Mononuclear cell (primary cell): ENCODE measurements around the gene FGD6. TPM values are rescaled to one million over a fixed set of nuclear protein-coding genes. Genes with fewer than 3 reads are reported as not detected.
"Not testable (repeated sequence)": the region's sequence is repeated elsewhere in the genome, so short reads cannot be mapped to it uniquely, and the experiment has no call there.

ENCODE experiments used
- H3K27me3 ChIP-seq: 2 replicates; pipeline ENCODE4 v1.6.0; 2011; ENCODE audit warnings: low read length, control low read depth; ENCODE audit not compliant: insufficient read depth
- H3K4me1 ChIP-seq: 2 replicates; pipeline ENCODE4 v1.5.1; 2011; ENCODE audit warnings: mild to moderate bottlenecking, low read length, control low read depth; ENCODE audit not compliant: insufficient read depth
- H3K4me3 ChIP-seq: 2 replicates; pipeline ENCODE4 v1.5.1; 2011; ENCODE audit warnings: mild to moderate bottlenecking, low read length, moderate library complexity
- H3K9me3 ChIP-seq: 2 replicates; pipeline ENCODE4 v1.5.1; 2011; ENCODE audit warnings: low read depth, mild to moderate bottlenecking, control low read depth, low read length
- total RNA-seq: library from RNA; depleted of rRNA; stranded (reverse); fragments of >200 nt; gene quantifications from one replicate; pipeline ENCODE4 v1.2.3, GENCODE V29; 2012

FGD6 gene
- total RNA-seq, 1 donor: 5.2 TPM

DNA sequence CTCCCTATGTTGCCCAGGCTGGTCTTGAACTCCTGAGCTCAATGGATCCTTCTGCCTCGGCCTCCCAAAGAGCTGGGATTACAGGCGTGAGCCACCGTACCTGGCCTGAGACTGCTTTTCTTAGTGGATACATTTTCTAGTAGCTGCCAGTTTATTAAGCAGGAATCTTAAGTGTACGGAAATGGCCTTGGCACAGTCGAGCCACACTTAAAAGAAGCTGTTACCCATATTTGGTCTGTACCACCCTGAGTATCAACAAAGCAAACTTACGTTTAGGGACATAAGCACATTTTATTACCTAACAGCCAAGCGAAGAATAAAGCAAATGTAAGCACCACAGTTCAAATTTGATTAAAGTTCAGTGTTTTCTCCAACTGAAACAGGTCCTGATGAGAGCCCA lies 93.2 kb downstream of the FGD6 start:
- no peak overlapping the region for H3K4me3 ChIP-seq
- H3K9me3 ChIP-seq: no peaks in the 10 kb centered on the region
- H3K4me1 ChIP-seq: peaks cover 7% of the 10 kb centered on the region
- no peaks in the 10 kb centered on the region for H3K27me3 ChIP-seq

DNA sequence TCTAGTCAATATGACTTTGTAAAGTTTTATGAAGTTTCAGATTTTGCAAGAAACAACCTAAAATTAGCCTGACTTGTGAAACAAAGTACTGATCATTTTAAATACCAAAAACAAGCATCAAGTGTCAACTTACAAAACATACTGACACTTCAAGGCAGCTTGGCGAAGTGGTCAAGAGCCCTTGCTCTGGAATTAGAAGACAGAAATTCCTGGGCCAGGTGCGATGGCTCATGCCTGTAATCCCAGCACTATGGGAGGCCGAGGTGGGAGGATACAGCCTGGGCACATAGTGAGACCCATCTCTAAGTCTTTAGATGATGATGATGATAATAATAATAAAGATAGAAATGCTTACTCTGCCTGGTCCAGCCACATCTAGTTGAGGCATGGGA lies 98.5 kb downstream of the FGD6 start:
- no peaks in the 10 kb centered on the region for H3K4me1 ChIP-seq
- H3K27me3 ChIP-seq: no peaks in the 10 kb centered on the region
- no peaks in the 10 kb centered on the region for H3K9me3 ChIP-seq
- H3K4me3 ChIP-seq: no peak overlapping the region

DNA sequence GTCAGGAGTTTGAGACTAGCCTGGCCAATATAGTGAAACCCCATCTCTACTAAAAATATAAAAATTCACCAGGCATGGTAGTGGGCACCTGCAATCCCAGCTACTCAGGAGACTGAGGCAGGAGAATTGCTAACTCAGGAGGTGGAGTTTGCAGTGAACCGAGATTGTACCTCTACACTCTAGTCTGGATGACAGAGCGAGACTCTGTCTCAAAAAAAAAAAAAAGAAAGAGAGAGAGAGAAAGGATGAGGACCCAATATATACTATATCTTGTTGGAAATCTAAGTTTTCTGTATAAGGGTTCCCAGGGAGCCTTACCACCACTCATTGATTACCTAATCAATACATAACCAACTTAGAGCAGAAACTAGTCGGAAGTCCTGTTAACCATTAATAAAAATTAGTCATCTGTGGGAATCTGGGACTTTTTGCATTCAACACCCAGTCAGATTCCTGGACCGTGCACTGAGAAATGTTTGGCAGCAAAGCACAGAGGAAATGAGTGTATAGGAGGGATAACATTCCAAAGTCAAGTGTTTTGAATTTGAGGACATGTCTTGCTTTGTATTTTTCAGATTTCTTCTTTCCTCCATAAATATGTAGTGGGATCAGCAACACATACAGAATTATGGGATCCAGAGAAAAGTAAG lies 99.0 kb downstream of the FGD6 start:
- H3K9me3 ChIP-seq: no peaks in the 10 kb centered on the region
- no peak overlapping the region for H3K4me3 ChIP-seq
- no peaks in the 10 kb centered on the region for H3K4me1 ChIP-seq
- no peaks in the 10 kb centered on the region for H3K27me3 ChIP-seq

DNA sequence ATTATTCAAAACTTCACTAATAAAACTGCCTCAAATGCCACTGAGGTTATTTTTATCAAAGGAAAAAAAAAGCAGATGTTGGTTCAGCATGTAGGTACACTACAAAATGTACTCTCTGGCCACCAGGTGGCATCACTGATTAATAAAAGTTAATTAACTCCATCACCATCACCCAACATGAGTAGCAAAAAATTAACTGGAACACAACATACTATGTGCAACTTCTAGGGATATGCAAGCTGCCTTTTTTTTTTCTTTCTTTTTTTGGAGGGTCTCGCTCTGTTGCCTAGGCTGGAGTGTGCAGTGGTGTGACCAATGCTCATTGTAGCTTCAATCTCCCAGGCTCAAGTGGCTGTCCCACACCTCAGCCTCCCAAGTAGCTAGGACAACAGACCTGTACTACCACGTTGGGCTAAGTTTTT lies 100.1 kb downstream of the FGD6 start:
- H3K4me1 ChIP-seq: no peaks in the 10 kb centered on the region
- no peak overlapping the region for H3K4me3 ChIP-seq
- H3K9me3 ChIP-seq: no peaks in the 10 kb centered on the region
- H3K27me3 ChIP-seq: no peaks in the 10 kb centered on the region

DNA sequence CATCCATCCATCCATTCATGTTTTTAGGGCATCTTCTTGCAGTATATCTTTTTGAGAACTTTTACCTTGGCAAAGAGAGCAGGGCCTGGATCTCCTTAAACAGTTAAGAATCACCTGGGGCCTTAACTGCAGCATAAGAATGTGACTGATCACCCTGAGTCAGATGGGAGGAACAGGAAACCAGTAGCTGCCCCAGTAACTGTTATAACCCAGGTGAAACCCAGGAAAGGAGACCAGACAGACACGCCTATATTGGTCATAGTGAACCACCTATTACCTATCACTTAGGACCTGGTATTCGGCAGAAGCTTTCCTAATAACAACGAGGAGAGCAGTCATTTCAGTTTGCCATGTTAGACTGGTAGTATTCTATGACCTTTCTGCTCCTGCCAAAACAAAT lies 100.5 kb downstream of the FGD6 start:
- H3K4me3 ChIP-seq: no peak overlapping the region
- no peaks in the 10 kb centered on the region for H3K27me3 ChIP-seq
- no peaks in the 10 kb centered on the region for H3K9me3 ChIP-seq
- no peaks in the 10 kb centered on the region for H3K4me1 ChIP-seq

DNA sequence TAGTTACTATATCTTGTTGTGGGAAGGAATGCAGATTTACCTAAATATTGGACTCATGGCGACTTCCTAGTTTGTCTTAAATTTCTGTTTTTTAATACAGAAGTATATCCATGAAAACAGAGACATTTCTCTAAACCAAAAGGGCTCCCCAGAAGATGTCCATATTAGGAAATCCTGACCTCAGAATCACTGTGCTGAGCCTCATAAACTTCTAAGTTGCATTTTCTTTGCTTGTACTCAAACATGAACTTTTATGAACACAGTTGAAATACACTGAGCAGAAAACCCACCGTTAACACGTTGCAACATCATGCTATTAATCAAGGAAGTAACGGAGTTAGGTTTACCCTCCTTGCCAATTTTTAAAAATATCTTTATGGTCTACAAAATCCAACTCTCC lies 100.9 kb downstream of the FGD6 start:
- Histone ChIP-seq H3K4me1 (no peaks in the 10 kb centered on the region), H3K4me3 (no peak overlapping the region), H3K9me3 (no peaks in the 10 kb centered on the region), H3K27me3 (no peaks in the 10 kb centered on the region)

DNA sequence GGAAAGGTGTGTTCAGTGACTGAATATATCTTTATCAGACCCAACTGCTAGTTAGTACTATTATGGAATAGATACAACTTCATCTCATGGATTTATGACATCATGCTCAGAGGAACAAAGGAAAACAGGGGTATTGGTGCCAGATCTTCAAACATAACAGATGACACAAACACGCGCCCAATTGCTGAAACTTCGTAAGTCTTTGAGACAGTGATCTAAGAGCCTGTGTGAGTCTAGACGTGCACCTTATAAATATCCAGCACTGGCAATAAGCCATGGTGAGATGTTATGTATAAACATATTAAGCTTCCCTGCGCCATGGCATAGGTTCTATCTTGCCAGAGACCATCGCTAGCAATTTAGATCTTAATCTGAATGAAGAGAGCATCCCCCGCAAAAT lies 101.6 kb downstream of the FGD6 start:
- Histone ChIP-seq H3K9me3 (no peaks in the 10 kb centered on the region), H3K4me1 (no peaks in the 10 kb centered on the region), H3K4me3 (no peak overlapping the region), H3K27me3 (no peaks in the 10 kb centered on the region)

DNA sequence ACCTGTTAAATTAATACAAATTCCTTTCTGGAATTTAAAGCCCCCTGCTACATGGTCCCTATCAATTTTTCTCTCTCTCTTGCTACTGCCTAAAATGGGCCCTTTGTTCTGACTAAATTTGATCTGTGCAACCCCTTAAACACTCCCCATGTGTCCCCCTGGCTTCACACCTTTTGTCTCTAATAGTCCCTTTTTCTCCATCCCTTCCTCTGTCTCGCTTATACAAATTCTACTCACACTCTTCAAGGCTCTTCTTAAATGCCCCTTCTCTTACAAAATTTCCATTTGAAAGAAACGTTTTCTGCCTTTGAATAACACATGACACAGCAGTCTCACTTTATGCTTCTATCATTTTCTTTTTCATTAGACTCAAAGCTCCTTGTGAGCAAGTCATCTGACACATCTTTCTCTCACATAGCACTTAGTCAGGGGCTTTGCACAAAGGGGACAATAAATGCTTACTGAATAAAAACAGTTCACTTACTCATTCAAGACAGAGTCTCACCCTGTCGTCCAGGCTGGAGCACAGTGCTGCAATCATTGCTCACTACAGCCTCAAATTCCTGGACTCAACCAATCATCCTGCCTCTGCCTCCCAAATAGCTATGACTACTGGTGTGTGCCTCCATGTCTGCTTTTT lies 102.4 kb downstream of the FGD6 start:
- H3K9me3 ChIP-seq: no peaks in the 10 kb centered on the region
- no peaks in the 10 kb centered on the region for H3K27me3 ChIP-seq
- no peaks in the 10 kb centered on the region for H3K4me1 ChIP-seq
- H3K4me3 ChIP-seq: no peak overlapping the region

DNA sequence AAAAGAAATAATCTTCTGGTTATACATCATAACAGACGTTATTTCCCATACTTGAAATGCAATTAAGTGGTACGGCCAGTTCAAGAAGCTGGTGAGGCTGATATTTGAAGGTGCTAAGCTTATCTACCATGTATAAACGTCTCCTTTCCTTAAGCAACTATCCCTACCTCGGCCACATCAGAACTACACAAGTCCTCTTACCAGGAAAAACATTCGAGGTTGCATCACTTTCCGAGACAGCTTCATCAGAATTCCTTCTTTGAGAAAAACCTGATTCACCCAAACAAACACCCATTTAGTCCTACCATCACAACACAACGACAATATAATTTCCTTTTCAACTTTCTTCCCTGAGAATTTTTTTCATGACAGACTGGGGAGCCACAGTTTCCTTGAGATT lies 109.9 kb downstream of the FGD6 start:
- H3K4me3 ChIP-seq: no peak overlapping the region
- peaks cover 23% of the 10 kb centered on the region for H3K4me1 ChIP-seq
- no peaks in the 10 kb centered on the region for H3K9me3 ChIP-seq
- no peaks in the 10 kb centered on the region for H3K27me3 ChIP-seq

DNA sequence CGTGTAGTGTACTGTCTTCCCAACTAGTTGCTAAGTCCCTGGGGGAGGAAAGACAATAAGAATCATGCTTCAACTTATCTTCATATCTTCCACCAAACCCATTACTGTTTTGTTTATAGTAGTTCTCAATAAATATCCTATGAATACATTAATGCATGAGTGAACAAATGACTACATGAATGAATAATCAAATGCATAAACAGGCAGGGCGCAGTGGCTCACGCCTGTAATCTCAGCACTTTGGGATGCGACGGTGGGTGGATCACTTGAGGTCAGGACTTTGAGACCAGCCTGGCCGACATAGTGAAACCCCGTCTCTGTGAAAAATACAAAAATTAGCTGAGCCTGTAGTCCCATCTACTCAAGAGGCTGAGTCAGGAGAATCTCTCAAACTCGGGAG lies 111.7 kb downstream of the FGD6 start:
- Histone ChIP-seq H3K9me3 (no peaks in the 10 kb centered on the region), H3K27me3 (no peaks in the 10 kb centered on the region), H3K4me3 (no peak overlapping the region), H3K4me1 (peaks cover 23% of the 10 kb centered on the region)

DNA sequence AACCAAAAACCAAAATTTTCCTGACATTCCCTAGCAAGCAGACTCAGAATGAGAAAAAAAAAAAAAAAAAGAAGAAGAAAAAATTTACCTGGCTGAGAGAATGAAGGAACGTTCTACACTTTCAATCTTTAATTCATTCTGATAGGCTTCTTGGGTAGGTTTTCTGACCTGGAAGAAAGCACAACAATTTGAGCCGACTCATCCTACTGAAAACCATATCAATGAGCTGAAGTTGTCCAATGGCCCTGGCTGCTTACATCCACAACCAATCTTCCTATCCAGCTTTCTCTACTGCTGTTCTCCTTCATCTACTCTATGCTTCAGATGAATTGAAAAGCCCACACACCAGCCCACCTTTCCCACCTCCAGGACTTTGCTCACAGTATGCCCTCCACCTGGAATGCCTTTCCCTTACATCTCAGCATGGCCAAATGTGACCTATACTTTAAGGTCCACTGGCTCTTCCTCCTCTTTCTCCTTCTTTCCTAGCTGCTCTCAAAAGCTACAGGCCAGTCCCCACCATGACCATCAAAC lies 112.3 kb downstream of the FGD6 start:
- peaks cover 23% of the 10 kb centered on the region for H3K4me1 ChIP-seq
- no peaks in the 10 kb centered on the region for H3K9me3 ChIP-seq
- H3K4me3 ChIP-seq: no peak overlapping the region
- H3K27me3 ChIP-seq: no peaks in the 10 kb centered on the region

DNA sequence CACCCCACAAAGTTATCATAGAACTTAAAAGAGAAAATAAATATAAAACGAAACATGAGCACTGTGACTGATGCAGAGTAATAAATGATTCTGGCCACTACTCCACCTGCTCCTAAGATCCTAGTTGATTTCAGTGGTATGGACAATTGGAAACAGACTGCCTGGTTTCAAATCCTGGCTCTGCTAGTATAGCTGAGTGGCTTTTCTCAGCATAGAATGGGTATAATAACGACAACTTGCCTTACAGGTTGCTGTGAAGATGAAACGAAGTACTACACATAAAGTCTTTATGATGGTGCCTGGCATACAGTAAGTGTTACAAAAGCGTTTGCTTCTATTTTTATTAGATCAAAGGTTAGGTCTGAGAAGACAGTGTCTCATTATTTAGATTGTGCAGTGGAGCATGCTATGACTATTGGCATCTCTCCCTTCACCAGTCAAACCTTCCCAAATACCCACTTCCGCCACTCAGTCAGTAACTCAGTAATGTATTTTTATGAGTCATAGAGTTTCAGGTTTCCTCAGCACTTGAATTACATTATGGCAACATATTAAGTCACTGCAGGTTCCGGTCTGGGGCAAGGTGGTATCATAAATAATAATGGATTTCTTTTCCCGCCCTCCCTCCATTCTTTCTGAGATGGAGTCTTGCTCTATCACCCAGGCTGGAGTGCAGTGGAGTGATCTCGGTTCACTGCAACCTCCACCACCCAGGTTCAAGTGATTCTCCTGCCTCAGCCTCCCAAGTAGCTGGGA lies 114.2 kb downstream of the FGD6 start:
- Histone ChIP-seq H3K4me3 (no peak overlapping the region), H3K27me3 (no peaks in the 10 kb centered on the region)

DNA sequence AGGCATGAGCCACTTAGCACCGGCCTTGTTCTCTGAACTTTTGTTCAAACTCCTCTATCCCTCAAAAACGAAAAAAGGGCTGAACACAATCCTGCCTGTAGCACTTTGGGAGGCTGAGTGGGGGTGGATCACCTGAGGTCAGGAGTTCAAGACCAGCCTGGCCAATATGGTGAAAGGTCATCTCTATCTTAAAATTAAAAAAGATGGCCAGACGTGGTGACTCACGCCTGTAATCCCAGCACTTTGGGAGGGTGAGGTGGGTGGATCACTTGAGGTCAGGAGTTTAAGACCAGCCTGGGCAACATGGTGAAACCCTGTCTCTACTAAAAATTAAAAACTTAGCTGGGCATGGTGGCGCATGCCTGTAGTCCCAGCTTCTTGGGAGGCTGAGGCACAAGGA lies 115.3 kb downstream of the FGD6 start:
- not testable (repeated sequence) for H3K9me3 ChIP-seq, H3K4me3 ChIP-seq, H3K27me3 ChIP-seq
- peaks cover 23% of the 10 kb centered on the region for H3K4me1 ChIP-seq

More for the DNA sequence above, 114.2 kb downstream of the FGD6 start:
- H3K4me1 ChIP-seq: peaks cover 23% of the 10 kb centered on the region
- no peaks in the 10 kb centered on the region for H3K9me3 ChIP-seq

DNA sequence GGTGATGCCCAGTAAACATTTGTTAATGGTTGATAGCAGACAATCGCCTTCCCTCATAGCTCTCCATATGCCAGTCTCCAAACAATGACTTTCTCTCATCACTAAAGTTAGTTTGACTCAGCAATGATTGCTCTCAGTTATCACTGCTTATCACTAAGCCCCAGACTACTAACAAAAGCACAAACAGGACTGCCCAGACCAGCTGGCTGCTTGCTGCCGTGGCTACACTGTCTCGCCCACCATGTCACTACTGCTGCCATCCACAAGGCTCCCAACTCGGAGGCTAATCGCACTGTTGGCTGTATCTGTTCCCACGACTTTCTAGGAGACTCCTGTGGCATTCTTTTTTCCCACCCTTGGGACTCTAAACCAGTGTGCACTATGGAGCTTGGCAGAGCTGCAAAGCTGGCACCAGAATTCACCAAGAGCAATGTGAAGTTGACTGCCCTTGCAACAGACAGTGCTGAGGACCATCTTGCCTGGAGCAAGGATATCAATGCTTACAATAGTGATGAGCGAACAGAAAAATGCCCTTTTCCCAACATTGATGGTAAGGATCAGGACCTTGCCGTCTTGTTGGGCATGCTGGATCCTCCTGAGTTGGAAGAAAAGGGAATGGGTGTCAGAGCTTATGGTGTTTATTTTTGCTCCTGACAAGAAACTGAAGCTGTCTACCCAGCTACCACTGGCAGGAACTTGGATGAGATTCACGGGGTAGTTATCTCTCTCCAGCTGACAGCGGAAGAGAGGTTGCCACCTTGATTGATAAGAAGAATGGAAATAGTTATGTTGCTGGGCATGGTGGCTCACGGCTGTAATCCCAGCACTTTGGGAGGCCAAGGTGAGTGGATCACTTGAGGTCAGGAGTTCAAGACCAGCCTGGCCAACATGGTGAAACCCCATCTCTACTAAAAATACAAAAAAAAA lies 116.7 kb downstream of the FGD6 start:
- Histone ChIP-seq H3K27me3 (no peaks in the 10 kb centered on the region), H3K9me3 (no peaks in the 10 kb centered on the region), H3K4me1 (peaks cover 37% of the 10 kb centered on the region), H3K4me3 (no peak overlapping the region)
